SK-N-SH (cell line): ENCODE data around the gene SLC27A4. TPM values are rescaled to one million over a fixed set of nuclear protein-coding genes. Genes with fewer than 3 reads are reported as not detected.

Experiments
- CTCF ChIA-PET: fragments of 300-600, 350-600 bp; formaldehyde crosslinking; extraction: SDS; loops from one replicate; lab custom pipeline; 2021; lab: Yijun Ruan, JAX
- POLR2A ChIA-PET: fragments of 350-600 bp; sonication (Branson Sonifier 250); formaldehyde crosslinking; extraction: SDS; loops from one replicate; lab custom pipeline; 2020; ENCODE audit warnings: antibody characterized with exemption, inconsistent platforms; lab: Yijun Ruan, JAX
- DNase-seq: peaks from one replicate; pipeline ENCODE4 v3.0.0; 2012
- H2AFZ ChIP-seq: fragments of 200-600 bp; sonication (generic); 2 replicates; pipeline ENCODE4 v1.8.1; 2016; ENCODE audit warnings: antibody characterized with exemption, mild to moderate bottlenecking, low read depth
- H3F3A ChIP-seq: fragments of 200-600 bp; sonication (generic); replicated peaks from 2 replicates; pipeline ENCODE3; 2016; ENCODE audit warnings: antibody characterized with exemption, mild to moderate bottlenecking; ENCODE audit not compliant: insufficient read depth
- H3K27ac ChIP-seq, 2 experiments: fragments of 200-500 bp in 1 of 2; fragments of 200-600 bp in 1 of 2; sonication (Bioruptor generic) in 1 of 2; sonication (generic), shearing (Covaris generic) in 1 of 2; 2 replicates each; pipeline versions ENCODE4 v1.5.1 to v1.6.1; 2014 to 2016; ENCODE audit warnings: low read depth in 2 of 2, inconsistent platforms in 1 of 2, low read length in 1 of 2, mild to moderate bottlenecking in 1 of 2, mixed read lengths in 1 of 2
- H3K27me3 ChIP-seq: fragments of 200-600 bp; sonication (generic), shearing (Covaris generic); 2 replicates; pipeline ENCODE4 v1.6.1; 2016; ENCODE audit warnings: mixed run types; ENCODE audit not compliant: insufficient read depth
- H3K36me3 ChIP-seq, 2 experiments: fragments of 200-500 bp in 1 of 2; fragments of 200-600 bp in 1 of 2; sonication (Bioruptor generic) in 1 of 2; sonication (generic) in 1 of 2; replicated peaks in 1 of 2; 2 replicates each; pipeline versions ENCODE3 to v1.5.1; 2014 to 2016; ENCODE audit warnings: low read length in 1 of 2, mild to moderate bottlenecking in 1 of 2; ENCODE audit not compliant: insufficient read depth in 2 of 2, control insufficient read depth in 1 of 2
- H3K4me1 ChIP-seq, 2 experiments: fragments of 200-500 bp in 1 of 2; fragments of 200-600 bp in 1 of 2; sonication (Bioruptor generic) in 1 of 2; sonication (generic), shearing (Covaris generic) in 1 of 2; 2 replicates each; pipeline versions ENCODE4 v1.5.1 to v1.6.1; 2014 to 2016; ENCODE audit warnings: low read depth in 1 of 2, low read length in 1 of 2, mixed run types in 1 of 2; ENCODE audit not compliant: insufficient read depth in 2 of 2, control insufficient read depth in 1 of 2
- H3K4me2 ChIP-seq: fragments of 200-600 bp; sonication (generic), shearing (Covaris generic); 2 replicates; pipeline ENCODE4 v1.6.1; 2017; ENCODE audit warnings: mixed run types
- H3K4me3 ChIP-seq, 2 experiments: fragments of 200-500 bp in 1 of 2; fragments of 200-600 bp in 1 of 2; sonication (Bioruptor generic) in 1 of 2; sonication (generic), shearing (Covaris generic) in 1 of 2; 2 replicates each; pipeline versions ENCODE4 v1.5.1 to v1.8.1; 2014 to 2016; ENCODE audit warnings: low read depth in 2 of 2, inconsistent platforms in 1 of 2, low read length in 1 of 2, mild to moderate bottlenecking in 1 of 2, mixed read lengths in 1 of 2, moderate library complexity in 1 of 2
- H3K79me2 ChIP-seq: fragments of 200-600 bp; sonication (generic); 2 replicates; pipeline ENCODE4 v1.8.1; 2017; ENCODE audit warnings: mild to moderate bottlenecking; ENCODE audit not compliant: insufficient read depth
- H3K9ac ChIP-seq: fragments of 200-600 bp; sonication (generic); 2 replicates; pipeline ENCODE4 v1.6.1; 2017; ENCODE audit warnings: mixed run types
- H3K9me2 ChIP-seq: fragments of 200-600 bp; sonication (generic); 2 replicates; pipeline ENCODE4 v1.6.1; 2017; ENCODE audit warnings: mixed run types
- H3K9me3 ChIP-seq: fragments of 200-600 bp; sonication (generic); 2 replicates; pipeline ENCODE4 v1.6.1; 2017; ENCODE audit warnings: mixed run types, mild to moderate bottlenecking, moderate library complexity
- H4K20me1 ChIP-seq: fragments of 200-600 bp; sonication (generic); 2 replicates; pipeline ENCODE4 v1.6.1; 2017; ENCODE audit warnings: mild to moderate bottlenecking, mixed run types; ENCODE audit not compliant: insufficient read depth
- ELF1 ChIP-seq: IDR thresholded peaks from 2 replicates; pipeline ENCODE4 v1.4.0; 2012
- FOXJ3 ChIP-seq: sonication (generic); formaldehyde crosslinking; IDR thresholded peaks from 2 replicates; pipeline ENCODE4 v1.5.1; 2020; ENCODE audit warnings: mild to moderate bottlenecking, missing genetic modification reagents
- FOXM1 ChIP-seq: IDR thresholded peaks from 2 replicates; pipeline ENCODE4 v1.4.0; 2012; ENCODE audit warnings: low read depth, mild to moderate bottlenecking
- JUND ChIP-seq: IDR thresholded peaks from 2 replicates; pipeline ENCODE4 v1.4.0; 2012
- MEF2A ChIP-seq: IDR thresholded peaks from 2 replicates; pipeline ENCODE4 v1.4.0; 2012; ENCODE audit warnings: low read depth, borderline replicate concordance
- NFIC ChIP-seq: IDR thresholded peaks from 2 replicates; pipeline ENCODE4 v1.4.0; 2012; ENCODE audit warnings: borderline replicate concordance
- RAD21 ChIP-seq: IDR thresholded peaks from 2 replicates; pipeline ENCODE4 v1.6.1; 2012; ENCODE audit warnings: mild to moderate bottlenecking, low read length
- RCOR1 ChIP-seq: fragments of 150-350 bp; IDR thresholded peaks from 2 replicates; pipeline ENCODE4 v1.6.1; 2017; ENCODE audit warnings: antibody characterized with exemption, low read length
- SIN3A ChIP-seq: IDR thresholded peaks from 2 replicates; pipeline ENCODE4 v1.6.1; 2012; ENCODE audit warnings: low read depth, mild to moderate bottlenecking, low read length, moderate library complexity, borderline replicate concordance
- TAF1 ChIP-seq: IDR thresholded peaks from 2 replicates; pipeline ENCODE4 v1.6.1; 2012; ENCODE audit warnings: low read depth, mild to moderate bottlenecking, low read length, moderate library complexity, borderline replicate concordance
- TEAD4 ChIP-seq: IDR thresholded peaks from 2 replicates; pipeline ENCODE4 v1.4.0; 2012; ENCODE audit warnings: mild to moderate bottlenecking, borderline replicate concordance; ENCODE audit not compliant: insufficient read depth
- YY1 ChIP-seq: IDR thresholded peaks from 2 replicates; pipeline ENCODE4 v1.4.0; 2012; ENCODE audit warnings: low read depth, mild to moderate bottlenecking
- WGBS: methylation state at CpG from one replicate; pipeline ENCODE4 v1.1.6; 2017; ENCODE audit warnings: low lambda C conversion rate; 5-methylcytosine and 5-hydroxymethylcytosine counted together
- polyA plus RNA-seq, 3 experiments: library from polyadenylated mRNA; depleted of rRNA; stranded (reverse); fragments of >200 nt; gene quantifications; 2 replicates each; pipeline ENCODE4 v1.2.3, GENCODE V29; 2012
- TF ChIP-seq, protein P1 (sequence below): IDR thresholded peaks from 2 replicates; pipeline ENCODE4 v1.4.0; 2012; ENCODE audit warnings: low read depth, borderline replicate concordance

SLC27A4 gene
- polyA plus RNA-seq, 1 of the 3 experiments (the other 2 are of a cell fraction) = 24.1 TPM

DNA sequence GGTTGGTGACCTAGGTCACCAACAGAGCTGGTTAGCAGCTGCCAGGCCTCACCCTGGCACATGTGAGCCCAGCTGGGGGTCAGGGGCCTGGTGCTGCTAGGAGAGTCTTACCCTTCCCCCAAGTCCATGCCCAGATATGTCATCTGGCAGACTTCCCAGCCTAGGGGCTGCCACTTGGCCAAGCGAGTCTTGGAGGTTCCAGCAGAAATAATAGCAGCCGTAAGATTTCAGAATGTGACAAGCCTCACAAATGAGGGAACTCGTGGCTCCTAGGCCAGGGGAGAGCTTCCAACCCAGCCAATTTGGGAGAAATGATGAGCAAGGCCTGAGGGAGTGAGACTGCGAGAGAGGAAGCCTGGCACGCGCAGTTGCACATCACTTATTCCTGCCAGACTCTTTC is 41.9 kb downstream of the SLC27A4 start:
- peak; percentile 38 for DNase-seq
- no peaks in the 10 kb centered on the region for H4K20me1 ChIP-seq
- H3K27ac ChIP-seq = peak overlapping the region in 1 of 2 experiments; percentile 64; a peak in 2 of 4 replicates
- peaks cover 5 to 38% of the 10 kb centered on the region in 2 experiments for H3K36me3 ChIP-seq
- TF ChIP-seq TEAD4 = no peak
- TF ChIP-seq FOXJ3 (CRISPR knock-in tag) = no peak
- TF ChIP-seq, protein P1, sequence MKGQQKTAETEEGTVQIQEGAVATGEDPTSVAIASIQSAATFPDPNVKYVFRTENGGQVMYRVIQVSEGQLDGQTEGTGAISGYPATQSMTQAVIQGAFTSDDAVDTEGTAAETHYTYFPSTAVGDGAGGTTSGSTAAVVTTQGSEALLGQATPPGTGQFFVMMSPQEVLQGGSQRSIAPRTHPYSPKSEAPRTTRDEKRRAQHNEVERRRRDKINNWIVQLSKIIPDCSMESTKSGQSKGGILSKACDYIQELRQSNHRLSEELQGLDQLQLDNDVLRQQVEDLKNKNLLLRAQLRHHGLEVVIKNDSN = no peak
- TF ChIP-seq NFIC = no peak
- TF ChIP-seq SIN3A = no peak
- H3K9ac ChIP-seq = no peak overlapping the region
- 68% methylated on average over 6 of the region's 6 CpGs for WGBS
- no peak overlapping the region for H3K4me3 ChIP-seq
- peaks cover 0 to 12% of the 10 kb centered on the region in 2 experiments; a peak in 1 of 4 replicates for H3K4me1 ChIP-seq
- H3K9me3 ChIP-seq = no peaks in the 10 kb centered on the region
- H3K27me3 ChIP-seq = no peaks in the 10 kb centered on the region
- H3K4me2 ChIP-seq = no peak overlapping the region
- H3K79me2 ChIP-seq = peaks cover 25% of the 10 kb centered on the region; the same call in 1 of the 2 replicates
- H3K9me2 ChIP-seq = no peaks in the 10 kb centered on the region
- ChIA-PET CTCF (interaction anchor here (1.5 to 4.6 kb wide), 2 partner anchors 8 to 30 kb away, joined by 3 to 22 read pairs; no protein-coding TSS in a partner anchor), POLR2A (interaction anchor here (1.4 kb wide), 1 partner anchor 11 kb away, joined by 5 read pairs; the partner anchor contains the start of gene URM1)
- H2AFZ ChIP-seq = no peak overlapping the region
- no peaks in the 10 kb centered on the region for H3F3A ChIP-seq

DNA sequence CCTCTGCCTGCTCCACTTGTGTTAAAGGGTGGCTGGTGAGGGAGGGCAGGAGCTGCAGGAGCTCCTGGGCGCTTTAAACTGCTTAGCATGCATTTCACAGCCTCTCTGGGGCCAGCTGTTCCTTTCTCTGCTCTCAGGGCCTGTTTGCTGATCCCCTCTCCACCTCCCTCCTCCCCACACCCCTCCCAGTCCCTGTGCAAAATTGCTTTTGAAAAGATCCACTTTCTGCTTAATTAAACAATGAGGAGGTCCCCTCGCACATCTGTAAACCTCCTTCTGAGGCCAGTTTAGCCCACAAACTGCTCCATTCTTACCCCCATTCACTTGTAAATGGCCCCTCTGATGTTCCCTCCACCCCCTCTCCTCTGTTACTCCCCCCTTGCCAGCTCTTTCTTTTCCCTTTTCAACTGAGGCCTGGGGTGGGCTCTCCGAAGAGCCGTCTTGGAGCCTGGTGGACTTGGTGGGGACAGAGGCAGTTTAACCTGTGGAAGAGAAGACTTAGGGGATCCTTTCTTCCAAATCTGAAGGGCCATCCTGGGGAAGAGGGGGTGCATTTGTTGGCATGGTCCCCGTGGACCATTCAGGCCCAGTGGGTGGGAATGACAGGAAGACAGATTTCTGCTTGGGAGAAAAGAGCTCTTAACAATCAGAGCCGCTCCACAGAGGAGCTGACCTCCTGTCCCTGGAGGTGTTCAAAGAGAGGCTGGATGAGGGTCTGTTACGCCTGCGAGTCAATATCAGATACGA is 42.9 kb downstream of the SLC27A4 start:
- H2AFZ ChIP-seq = no peak overlapping the region
- H3K27ac ChIP-seq = peak overlapping the region in 1 of 2 experiments; percentile 29; a peak in 1 of 4 replicates
- H4K20me1 ChIP-seq = no peaks in the 10 kb centered on the region
- H3K4me2 ChIP-seq = no peak overlapping the region
- no peaks in the 10 kb centered on the region for H3K27me3 ChIP-seq
- TF ChIP-seq RCOR1 (no peak), MEF2A (no peak), TAF1 (no peak), ELF1 (no peak), YY1 (no peak), JUND (no peak), RAD21 (no peak), FOXM1 (no peak)
- TF ChIP-seq, protein P1 = no peak
- no peak for DNase-seq
- H3F3A ChIP-seq = no peaks in the 10 kb centered on the region
- H3K9ac ChIP-seq = no peak overlapping the region
- peaks cover 17% of the 10 kb centered on the region; the same call in 1 of the 2 replicates for H3K79me2 ChIP-seq
- no peak overlapping the region for H3K4me3 ChIP-seq
- POLR2A ChIA-PET = interaction anchor here (0.5 to 1.4 kb wide), 4 partner anchors 12 to 95 kb away, joined by 3 to 5 read pairs (median 5); partner anchors contain the start of genes CERCAM and URM1
- H3K36me3 ChIP-seq = peaks cover 10 to 44% of the 10 kb centered on the region in 2 experiments
- H3K9me2 ChIP-seq = no peaks in the 10 kb centered on the region
- peaks cover 0 to 12% of the 10 kb centered on the region in 2 experiments; a peak in 1 of 4 replicates for H3K4me1 ChIP-seq
- WGBS = 93% methylated on average over 7 of the region's 9 CpGs
- CTCF ChIA-PET = interaction anchor here (1.0 to 4.6 kb wide), 4 partner anchors 23 to 42 kb away, joined by 3 to 22 read pairs (median 8); partner anchors contain the start of gene CERCAM
- no peaks in the 10 kb centered on the region for H3K9me3 ChIP-seq
